ENCODE results near the gene HLX. TPM values are rescaled to one million over a fixed set of nuclear protein-coding genes. Genes with fewer than 3 reads are reported as not detected.

The HLX gene
- total RNA-seq, 1 experiment from 2014 or later = 4.0 TPM

- BruUV-seq (replicated peaks) = no TSS peak
- Histone ChIP-seq H3K9me3 (ENCODE audit: low read length) (no peaks in the 10 kb centered on the region), H2AFZ (ENCODE audit: low read length) (no peak overlapping the region), H3K27me3 (ENCODE audit: low read length) (no peaks in the 10 kb centered on the region), H3F3A (ENCODE audit: low read length, unreplicated experiment) (no peaks in the 10 kb centered on the region), H3K9me2 (replicated peaks; ENCODE audit: low read length) (no peaks in the 10 kb centered on the region), H3K4me1 (ENCODE audit: insufficient read depth, low read length) (peaks cover 4% of the 10 kb centered on the region; the same call in 1 of the 2 replicates), H4K20me1 (ENCODE audit: low read length) (no peaks in the 10 kb centered on the region), H3K9ac (ENCODE audit: low read length) (no peak overlapping the region), H3K4me3 (ENCODE audit: low read length) (no peak overlapping the region), H3K4me2 (ENCODE audit: low read length) (no peak overlapping the region), H3K27ac (ENCODE audit: low read length) (no peak overlapping the region), H3K36me3 (ENCODE audit: low read depth, low read length) (no peaks in the 10 kb centered on the region; the same call in 1 of the 2 replicates), H3K79me2 (ENCODE audit: low read length) (peaks cover 6% of the 10 kb centered on the region; the same call in 1 of the 2 replicates)
- CTCF ChIA-PET = no interaction called here
- POLR2A ChIA-PET (ENCODE audit: unreplicated experiment) = no interaction called here
- ATAC-seq (no peak), DNase-seq (no peak)
- TF ChIP-seq EZH2phosphoT487 (IDR thresholded peaks at IDR 0.05; ENCODE audit: borderline replicate concordance, low read length) = no peak
- TF ChIP-seq EZH2 (IDR thresholded peaks at IDR 0.05; ENCODE audit: low read length, unreplicated experiment) = no peak
- TF ChIP-seq CTCF (conservative IDR thresholded peaks at IDR 0.05; ENCODE audit: low read depth, low read length) = no peak
- intact Hi-C loops (cut with micrococcal nuclease) = no loop called here
Measured at GRCh38 chr1:220885971-220886370, 6.7 kb downstream of the HLX start.

GRCh38 chr1:220886470-220887201 is 7.4 kb downstream of the HLX start:
- TF ChIP-seq CTCF (conservative IDR thresholded peaks at IDR 0.05; ENCODE audit: low read depth, low read length) (no peak), EZH2 (IDR thresholded peaks at IDR 0.05; ENCODE audit: low read length, unreplicated experiment) (no peak), EZH2phosphoT487 (IDR thresholded peaks at IDR 0.05; ENCODE audit: borderline replicate concordance, low read length) (no peak)
- Histone ChIP-seq H3K79me2 (ENCODE audit: low read length) (no peaks in the 10 kb centered on the region), H3K9me2 (replicated peaks; ENCODE audit: low read length) (no peaks in the 10 kb centered on the region), H4K20me1 (ENCODE audit: low read length) (no peaks in the 10 kb centered on the region), H3K9me3 (ENCODE audit: low read length) (no peaks in the 10 kb centered on the region), H3K27me3 (ENCODE audit: low read length) (no peaks in the 10 kb centered on the region), H3K4me1 (ENCODE audit: insufficient read depth, low read length) (no peaks in the 10 kb centered on the region), H3K4me2 (ENCODE audit: low read length) (no peak overlapping the region), H3K9ac (ENCODE audit: low read length) (no peak overlapping the region), H2AFZ (ENCODE audit: low read length) (no peak overlapping the region), H3K4me3 (ENCODE audit: low read length) (no peak overlapping the region), H3F3A (ENCODE audit: low read length, unreplicated experiment) (no peaks in the 10 kb centered on the region), H3K36me3 (ENCODE audit: low read depth, low read length) (no peaks in the 10 kb centered on the region; the same call in 1 of the 2 replicates), H3K27ac (ENCODE audit: low read length) (no peak overlapping the region)
- ATAC-seq (no peak), DNase-seq (no peak)
- intact Hi-C loops (cut with micrococcal nuclease) = no loop called here
- no TSS peak for BruUV-seq (replicated peaks)
- ChIA-PET CTCF (no interaction called here), POLR2A (ENCODE audit: unreplicated experiment) (interaction anchor here (0.7 kb wide), 1 partner anchor 629 kb away, joined by 3 read pairs; no protein-coding TSS in a partner anchor)

- Histone ChIP-seq H3K9me2 (replicated peaks; ENCODE audit: low read length) (no peaks in the 10 kb centered on the region), H3K27me3 (ENCODE audit: low read length) (no peaks in the 10 kb centered on the region), H3K4me3 (ENCODE audit: low read length) (no peak overlapping the region), H3F3A (ENCODE audit: low read length, unreplicated experiment) (no peaks in the 10 kb centered on the region), H2AFZ (ENCODE audit: low read length) (no peak overlapping the region), H3K36me3 (ENCODE audit: low read depth, low read length) (no peaks in the 10 kb centered on the region; the same call in 1 of the 2 replicates), H3K4me1 (ENCODE audit: insufficient read depth, low read length) (no peaks in the 10 kb centered on the region), H4K20me1 (ENCODE audit: low read length) (no peaks in the 10 kb centered on the region), H3K9ac (ENCODE audit: low read length) (no peak overlapping the region), H3K9me3 (ENCODE audit: low read length) (no peaks in the 10 kb centered on the region), H3K27ac (ENCODE audit: low read length) (no peak overlapping the region), H3K4me2 (ENCODE audit: low read length) (no peak overlapping the region), H3K79me2 (ENCODE audit: low read length) (no peaks in the 10 kb centered on the region)
- no TSS peak for BruUV-seq (replicated peaks)
- CTCF ChIA-PET = no interaction called here
- no peak for DNase-seq
- intact Hi-C loops (cut with micrococcal nuclease) = no loop called here
- no peak for ATAC-seq
- POLR2A ChIA-PET (ENCODE audit: unreplicated experiment) = no interaction called here
- TF ChIP-seq EZH2 (IDR thresholded peaks at IDR 0.05; ENCODE audit: low read length, unreplicated experiment) = no peak
- no peak for TF ChIP-seq EZH2phosphoT487 (IDR thresholded peaks at IDR 0.05; ENCODE audit: borderline replicate concordance, low read length)
- TF ChIP-seq CTCF (conservative IDR thresholded peaks at IDR 0.05; ENCODE audit: low read depth, low read length) = no peak
Measured at GRCh38 chr1:220887202-220887519, 7.9 kb downstream of the HLX start.

All from PC-3 (cell line).